ENCODE results near the gene ISYNA1.
A peak's percentile ranks its signal among the peaks of the same experiment; 100 is the strongest.

Gene ISYNA1

GRCh38 chr19:18439025-18439909 lies 1.3 kb upstream of the ISYNA1 start:
- Histone ChIP-seq H3K14ac (ENCODE audit: low read length) (peak overlapping the region; percentile 84), H4K91ac (ENCODE audit: low read depth, low read length) (peak overlapping the region; percentile 99), H3K23ac (ENCODE audit: low read length) (no peak overlapping the region), H3K9ac (ENCODE audit: low read length) (no peak overlapping the region), H3K27ac (ENCODE audit: low read depth, low read length) (peak overlapping the region; percentile 97), H3K9me3 (ENCODE audit: insufficient read depth, low read depth, low read length) (peaks cover 2% of the 10 kb centered on the region), H4K8ac (ENCODE audit: low read depth, low read length) (peak overlapping the region; percentile 96), H3K4me2 (ENCODE audit: low read length) (peak overlapping the region; percentile 59), H2BK5ac (ENCODE audit: low read depth, low read length, poor library complexity) (peak overlapping the region; percentile 96), H2BK12ac (ENCODE audit: low read length) (peak overlapping the region; percentile 53), H3K4me1 (ENCODE audit: control insufficient read depth in 1 of 2, insufficient read depth in 2 of 2, low read length in 2 of 2) (peaks cover 30 to 54% of the 10 kb centered on the region in 2 experiments), H2BK120ac (ENCODE audit: insufficient read depth, low read length, poor library complexity) (peak overlapping the region; percentile 98), H3K4me3 (ENCODE audit: low read depth, low read length) (no peak overlapping the region), H4K12ac (ENCODE audit: low read depth, low read length) (peak overlapping the region; percentile 49), H3K4ac (ENCODE audit: low read depth, low read length) (peak overlapping the region; percentile 80), H3K79me1 (ENCODE audit: low read length) (peaks cover 29% of the 10 kb centered on the region), H2AK5ac (ENCODE audit: low read length) (peak overlapping the region; percentile 82), H3K18ac (ENCODE audit: low read length) (peak overlapping the region; percentile 82), H3K79me2 (ENCODE audit: control insufficient read depth, insufficient read depth, low read length, poor library complexity) (peaks cover 12% of the 10 kb centered on the region), H2AFZ (ENCODE audit: insufficient read depth, low read length, poor library complexity) (peak overlapping the region; percentile 33), H3K36me3 (ENCODE audit: control insufficient read depth in 1 of 2, insufficient read depth in 2 of 2, low read length in 2 of 2) (peaks cover 32 to 34% of the 10 kb centered on the region in 2 experiments), H3K27me3 (ENCODE audit: insufficient read depth, low read length) (no peaks in the 10 kb centered on the region)
- peak; percentile 15 to 56 for DNase-seq
- no CpG with 5 or more reads among the region's 13 CpGs for WGBS (ENCODE audit: extremely low coverage, insufficient coverage, insufficient read length)

- Histone ChIP-seq H3K18ac (ENCODE audit: low read length) (peak overlapping the region; percentile 98), H3K4me3 (ENCODE audit: low read depth, low read length) (peak overlapping the region; percentile 58), H3K14ac (ENCODE audit: low read length) (peak overlapping the region; percentile 84), H2BK12ac (ENCODE audit: low read length) (peak overlapping the region; percentile 63), H4K8ac (ENCODE audit: low read depth, low read length) (peak overlapping the region; percentile 96), H3K4ac (ENCODE audit: low read depth, low read length) (peak overlapping the region; percentile 87), H3K36me3 (ENCODE audit: control insufficient read depth in 1 of 2, insufficient read depth in 2 of 2, low read length in 2 of 2) (peaks cover 25 to 26% of the 10 kb centered on the region in 2 experiments), H3K4me1 (ENCODE audit: control insufficient read depth in 1 of 2, insufficient read depth in 2 of 2, low read length in 2 of 2) (peaks cover 33 to 55% of the 10 kb centered on the region in 2 experiments), H3K9me3 (ENCODE audit: insufficient read depth, low read depth, low read length) (peaks cover 2% of the 10 kb centered on the region), H3K27me3 (ENCODE audit: insufficient read depth, low read length) (no peaks in the 10 kb centered on the region), H4K91ac (ENCODE audit: low read depth, low read length) (peak overlapping the region; percentile 99), H2BK5ac (ENCODE audit: low read depth, low read length, poor library complexity) (peak overlapping the region; percentile 96), H3K79me1 (ENCODE audit: low read length) (peaks cover 32% of the 10 kb centered on the region), H3K27ac (ENCODE audit: low read depth, low read length) (peak overlapping the region; percentile 97), H3K4me2 (ENCODE audit: low read length) (peak overlapping the region; percentile 59), H2BK120ac (ENCODE audit: insufficient read depth, low read length, poor library complexity) (peak overlapping the region; percentile 98), H2AK5ac (ENCODE audit: low read length) (peak overlapping the region; percentile 97), H3K79me2 (ENCODE audit: control insufficient read depth, insufficient read depth, low read length, poor library complexity) (peaks cover 14% of the 10 kb centered on the region), H3K9ac (ENCODE audit: low read length) (peak overlapping the region; percentile 26), H3K23ac (ENCODE audit: low read length) (no peak overlapping the region), H2AFZ (ENCODE audit: insufficient read depth, low read length, poor library complexity) (peak overlapping the region; percentile 85), H4K12ac (ENCODE audit: low read depth, low read length) (peak overlapping the region; percentile 49)
- no CpG with 5 or more reads among the region's 24 CpGs for WGBS (ENCODE audit: extremely low coverage, insufficient coverage, insufficient read length)
- DNase-seq: peak; percentile 53 to 54
Observed at GRCh38 chr19:18438331-18439024, 545 bp upstream of the ISYNA1 start.

- Histone ChIP-seq H4K8ac (ENCODE audit: low read depth, low read length) (peak overlapping the region; percentile 12), H3K9me3 (ENCODE audit: insufficient read depth, low read depth, low read length) (peaks cover 2% of the 10 kb centered on the region), H3K23ac (ENCODE audit: low read length) (no peak overlapping the region), H3K4me1 (ENCODE audit: control insufficient read depth in 1 of 2, insufficient read depth in 2 of 2, low read length in 2 of 2) (peaks cover 39 to 62% of the 10 kb centered on the region in 2 experiments), H3K79me1 (ENCODE audit: low read length) (peaks cover 41% of the 10 kb centered on the region), H3K18ac (ENCODE audit: low read length) (peak overlapping the region; percentile 68), H3K4ac (ENCODE audit: low read depth, low read length) (peak overlapping the region; percentile 59), H2BK5ac (ENCODE audit: low read depth, low read length, poor library complexity) (peak overlapping the region; percentile 36), H3K79me2 (ENCODE audit: control insufficient read depth, insufficient read depth, low read length, poor library complexity) (peaks cover 16% of the 10 kb centered on the region), H2AK5ac (ENCODE audit: low read length) (peak overlapping the region; percentile 61), H4K12ac (ENCODE audit: low read depth, low read length) (no peak overlapping the region), H3K4me2 (ENCODE audit: low read length) (peak overlapping the region; percentile 79), H4K91ac (ENCODE audit: low read depth, low read length) (no peak overlapping the region), H3K27ac (ENCODE audit: low read depth, low read length) (peak overlapping the region; percentile 57), H3K27me3 (ENCODE audit: insufficient read depth, low read length) (no peaks in the 10 kb centered on the region), H2BK120ac (ENCODE audit: insufficient read depth, low read length, poor library complexity) (no peak overlapping the region), H3K4me3 (ENCODE audit: low read depth, low read length) (peak overlapping the region; percentile 82), H3K14ac (ENCODE audit: low read length) (peak overlapping the region; percentile 74), H3K9ac (ENCODE audit: low read length) (peak overlapping the region; percentile 59), H2AFZ (ENCODE audit: insufficient read depth, low read length, poor library complexity) (peak overlapping the region; percentile 15), H2BK12ac (ENCODE audit: low read length) (no peak overlapping the region), H3K36me3 (ENCODE audit: control insufficient read depth in 1 of 2, insufficient read depth in 2 of 2, low read length in 2 of 2) (peaks cover 23 to 24% of the 10 kb centered on the region in 2 experiments)
- DNase-seq: peak; percentile 76 to 80
- no CpG with 5 or more reads among the region's 67 CpGs for WGBS (ENCODE audit: extremely low coverage, insufficient coverage, insufficient read length)
Observed at GRCh38 chr19:18436671-18437490, 1.1 kb downstream of the ISYNA1 start.
